Activated CD8-positive, alpha-beta memory T cell treated with anti-CD3 and anti-CD28 coated beads for 1 hour (primary cell): ENCODE results near the gene SEMA5A.
A peak's percentile ranks its signal among the peaks of the same experiment; 100 is the strongest.

Experiments
- DNase-seq, 2 donors: peaks; one replicate each; pipeline ENCODE4 v3.0.0-alpha.2; 2020; ENCODE audit warnings: low read depth in 1 of 2; ENCODE audit errors: extremely low read depth in 1 of 2

The SEMA5A gene

DNA sequence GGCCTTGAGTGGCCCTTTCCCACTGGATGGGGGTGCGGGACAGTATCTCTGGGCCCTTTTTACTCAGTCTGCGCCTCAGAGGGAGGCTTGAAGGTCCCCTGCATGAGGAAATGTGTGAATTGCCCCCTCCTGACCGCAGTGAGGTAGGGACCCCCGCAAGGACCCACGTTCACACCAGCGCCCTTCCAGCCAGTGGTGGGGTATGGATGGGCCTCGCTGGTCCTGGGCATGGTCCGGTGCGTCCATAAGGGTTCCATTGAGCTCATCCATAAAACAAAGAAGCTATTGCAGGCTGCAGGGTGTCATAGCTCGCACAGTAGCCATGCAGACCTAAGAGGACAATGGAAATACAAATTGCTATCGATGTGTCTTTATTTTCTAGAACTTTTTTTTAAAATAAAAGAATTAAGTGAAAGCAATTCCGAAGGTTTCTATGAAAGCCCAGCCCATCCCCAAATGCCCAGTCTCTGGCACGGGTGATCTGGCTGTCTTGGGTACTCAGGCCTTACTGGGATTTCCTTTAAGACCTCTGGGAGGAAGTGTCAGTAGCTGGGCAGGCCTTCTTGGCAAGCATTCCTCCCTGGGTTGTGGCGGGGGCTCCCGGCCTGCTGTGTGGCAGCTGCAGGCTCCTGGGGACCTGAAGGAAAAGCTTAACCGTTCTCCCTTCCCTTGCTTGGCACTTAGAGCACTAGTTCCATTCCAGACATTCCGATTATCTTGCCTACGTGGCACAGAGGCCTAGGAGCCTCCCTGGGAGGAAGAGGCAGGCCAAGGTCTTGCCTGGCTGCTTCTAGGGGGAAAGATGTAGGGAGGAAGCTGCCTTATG is 1.5 kb upstream of the SEMA5A start:
- DNase-seq, result no peak

DNA sequence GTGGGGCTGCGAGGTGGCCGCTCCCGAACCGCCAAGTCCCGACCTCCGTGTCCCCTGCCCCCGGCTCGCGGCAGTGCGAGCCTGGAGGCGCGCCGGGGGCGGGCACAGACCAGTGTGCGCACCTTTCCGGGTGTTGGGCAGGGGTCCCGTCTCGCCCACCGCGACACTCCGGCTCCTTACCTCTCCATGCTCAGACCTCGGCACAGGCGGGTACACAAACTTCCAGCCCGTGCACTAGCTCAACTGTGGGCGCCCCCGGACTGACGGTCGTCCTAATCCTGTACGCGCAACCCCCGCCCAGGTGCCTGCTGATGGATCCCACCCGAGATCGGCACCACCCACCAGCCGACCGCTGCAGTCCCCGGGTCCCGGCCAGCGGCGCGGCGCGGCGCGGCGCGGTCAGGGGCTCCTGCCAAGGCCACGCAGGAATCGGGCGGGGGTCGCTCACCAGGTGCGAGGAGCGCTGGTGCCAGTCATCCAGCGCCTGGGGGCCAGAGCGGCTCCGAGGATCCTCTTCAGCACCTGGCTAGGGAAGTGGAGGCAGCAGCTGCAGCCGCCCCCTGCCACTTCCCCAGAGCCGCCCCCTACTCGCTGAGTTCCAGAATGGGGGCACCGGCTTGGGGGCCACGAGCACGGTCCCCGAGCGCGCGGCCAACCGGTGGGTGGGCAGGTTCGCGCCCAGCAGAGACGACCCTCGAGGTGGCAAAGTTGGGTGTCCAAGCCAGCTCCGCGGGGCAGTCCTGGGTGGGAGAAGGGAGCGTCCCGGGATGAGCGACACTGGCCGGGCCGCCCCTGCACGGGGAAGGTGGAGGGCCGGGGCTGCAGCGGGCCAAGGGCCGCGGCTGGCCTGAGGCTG is 511 bp downstream of the SEMA5A start:
- no peak for DNase-seq

DNA sequence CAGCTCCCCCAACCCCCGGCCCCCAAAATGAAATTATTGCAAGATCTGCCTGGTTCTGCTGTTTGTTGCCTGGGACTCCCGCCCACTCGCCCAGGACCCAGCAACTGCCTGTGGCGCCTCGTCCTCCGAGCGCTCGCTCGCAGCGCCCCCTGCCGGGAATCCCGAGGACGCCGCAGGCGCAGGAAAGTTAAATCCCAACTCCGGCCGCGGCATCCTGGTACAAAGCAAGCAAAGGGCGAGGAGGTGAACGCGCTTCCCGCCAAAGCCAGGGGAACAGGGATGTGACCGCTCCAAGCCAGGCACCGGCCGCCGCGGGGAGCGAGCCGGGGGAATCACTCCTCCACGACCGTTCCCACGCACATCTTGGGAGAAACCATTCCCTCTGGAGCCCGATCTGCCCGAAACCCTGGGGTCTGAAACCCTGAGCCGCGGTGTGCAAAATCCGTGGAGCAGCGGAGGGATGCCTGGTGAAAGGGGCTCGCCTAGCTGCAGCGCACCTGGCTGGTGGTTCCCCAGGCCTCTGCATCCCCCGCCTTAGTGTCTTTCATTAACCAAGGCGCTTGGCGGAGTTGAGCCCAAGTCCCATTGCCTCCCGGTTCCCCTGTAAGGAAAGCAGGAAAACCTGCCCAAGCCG is 1.3 kb downstream of the SEMA5A start:
- peak in 1 of 2 donors; percentile 23 for DNase-seq

DNA sequence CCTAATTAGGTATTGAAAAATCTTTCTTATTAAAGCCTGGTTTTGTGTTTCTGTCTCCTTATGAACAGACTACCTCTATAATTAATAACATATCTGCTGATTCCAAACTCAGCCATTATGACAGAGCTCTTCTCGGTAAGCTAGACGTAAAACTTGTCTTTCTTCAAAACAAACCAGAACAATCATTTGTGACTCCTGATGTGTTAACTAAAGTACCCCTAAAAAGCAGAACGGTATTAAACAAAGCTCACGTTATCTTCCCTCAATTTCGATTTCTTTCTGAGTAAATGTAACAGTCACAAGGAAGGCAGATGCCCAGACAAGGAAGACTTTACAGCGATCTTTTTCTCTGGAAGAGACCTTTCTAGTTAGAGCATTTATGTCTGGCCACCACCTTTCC is 1.8 kb downstream of the SEMA5A start:
- no peak for DNase-seq

DNA sequence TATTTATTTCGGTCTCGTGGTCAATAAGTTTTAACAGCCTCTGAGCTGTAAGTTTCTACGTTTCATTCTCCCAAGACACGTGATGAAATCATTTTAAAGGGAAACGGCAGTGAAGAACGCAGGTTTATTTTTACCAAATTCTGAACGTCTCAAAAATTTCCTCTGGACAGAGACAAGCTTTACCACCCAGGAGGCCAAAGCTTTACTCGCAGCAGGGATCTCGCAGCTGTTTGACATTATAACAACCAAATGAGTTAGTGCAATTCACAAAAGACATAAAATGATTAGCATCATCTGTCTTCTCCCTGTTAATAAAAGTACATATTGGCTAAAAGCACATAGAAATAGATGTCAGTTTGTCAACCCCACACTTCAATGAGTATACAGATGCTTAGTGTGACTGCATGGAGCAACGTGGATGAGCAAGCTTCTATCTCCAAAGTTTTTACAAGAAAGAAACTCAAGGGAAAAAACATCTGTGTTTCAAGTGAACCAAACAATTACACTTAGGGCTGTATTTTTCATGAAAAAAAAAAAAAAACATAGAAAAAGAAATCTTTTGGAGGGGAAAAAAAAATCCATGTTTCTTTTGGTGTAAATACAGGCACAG is 2.5 kb downstream of the SEMA5A start:
- no peak for DNase-seq

DNA sequence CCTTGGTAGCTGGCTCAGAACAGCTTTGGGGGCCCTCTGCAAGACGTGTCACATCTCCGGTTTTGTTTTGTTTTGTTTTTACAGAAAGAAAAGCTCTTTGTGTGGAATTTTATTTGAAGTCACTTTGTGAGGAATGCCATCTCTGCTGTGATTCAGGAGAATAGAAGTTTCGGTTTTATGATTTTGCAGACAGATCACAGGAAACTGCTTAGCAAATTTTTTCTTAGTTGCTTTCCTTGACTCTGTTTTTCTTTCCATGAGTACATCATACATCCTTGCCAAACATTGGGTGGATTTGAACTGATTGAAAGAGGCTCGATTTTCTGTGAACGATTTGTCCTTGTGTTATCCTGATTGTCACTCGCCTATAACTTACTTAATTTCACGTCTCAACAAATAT is 5.1 kb downstream of the SEMA5A start:
- DNase-seq, result no peak

DNA sequence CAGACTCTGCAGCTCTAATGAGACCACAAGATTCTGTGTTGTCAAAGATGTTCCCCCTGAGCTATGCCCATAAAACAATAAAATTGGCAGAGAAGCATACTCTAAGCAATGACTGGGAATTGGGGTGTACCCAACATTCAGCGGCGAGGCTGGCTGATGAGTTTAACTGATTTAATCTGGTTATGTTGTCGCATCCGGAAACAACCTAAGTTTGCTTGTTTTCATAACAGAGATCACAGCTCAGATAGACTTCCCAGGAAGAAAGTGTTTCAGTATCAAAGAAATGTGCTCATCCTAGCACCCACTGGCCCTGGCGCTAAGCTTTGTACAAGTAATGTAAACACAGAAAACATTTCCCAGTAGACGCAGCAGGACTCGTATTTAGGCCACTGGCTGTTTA is 7.4 kb downstream of the SEMA5A start:
- no peak for DNase-seq

- DNase-seq, result no peak
Observed at GRCh38 chr5:9537223-9538141, 8.4 kb downstream of the SEMA5A start.

DNA sequence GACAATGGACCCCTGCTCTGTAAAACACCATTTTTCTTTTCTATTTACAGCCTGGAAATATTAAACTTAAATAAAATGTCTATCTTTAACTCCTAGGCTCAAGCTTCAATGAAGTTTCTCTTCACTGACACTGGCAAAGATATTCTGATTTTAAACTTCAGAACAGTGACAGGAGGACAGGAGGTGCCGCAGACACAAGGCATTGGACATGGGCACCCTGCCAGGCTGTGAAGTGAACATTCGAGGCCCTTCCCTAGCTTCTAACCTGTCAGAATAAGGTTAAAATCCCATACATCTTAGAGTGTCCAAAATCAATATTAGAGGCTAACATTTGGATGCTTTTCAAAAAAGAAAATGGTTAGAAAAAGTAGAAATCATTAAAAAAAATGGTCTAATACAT is 9.2 kb downstream of the SEMA5A start:
- DNase-seq, result no peak

DNA sequence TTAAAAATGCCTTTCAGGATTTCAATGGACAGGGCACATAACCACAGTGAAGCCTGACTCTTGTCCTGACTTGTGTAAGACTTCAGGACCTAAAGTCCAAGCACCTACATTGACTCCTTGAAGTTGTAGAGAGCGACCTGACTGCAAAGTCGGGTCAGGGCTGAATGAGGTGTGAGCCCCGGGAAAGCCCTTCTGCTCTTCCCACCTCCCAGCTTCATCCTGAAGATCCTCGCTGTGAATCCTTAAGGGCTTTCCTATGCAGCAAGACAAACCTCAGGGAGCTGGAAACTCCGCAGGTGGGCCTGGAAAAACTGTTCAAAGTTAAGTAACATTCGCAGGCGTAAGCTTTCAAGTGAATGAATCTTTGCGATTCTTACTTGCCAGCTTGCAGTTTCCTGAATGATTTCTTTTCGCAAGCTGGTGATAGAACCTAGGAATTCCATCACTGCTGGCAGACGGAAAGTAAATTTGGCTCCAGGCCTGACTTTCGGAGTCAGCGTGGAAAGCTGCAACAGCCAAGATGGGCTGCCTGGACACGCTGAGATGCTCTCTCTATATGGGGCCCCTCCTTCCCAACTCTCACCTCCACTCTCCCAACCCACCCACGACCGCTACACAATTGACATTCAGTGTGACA is 10.9 kb downstream of the SEMA5A start:
- DNase-seq, result no peak

DNA sequence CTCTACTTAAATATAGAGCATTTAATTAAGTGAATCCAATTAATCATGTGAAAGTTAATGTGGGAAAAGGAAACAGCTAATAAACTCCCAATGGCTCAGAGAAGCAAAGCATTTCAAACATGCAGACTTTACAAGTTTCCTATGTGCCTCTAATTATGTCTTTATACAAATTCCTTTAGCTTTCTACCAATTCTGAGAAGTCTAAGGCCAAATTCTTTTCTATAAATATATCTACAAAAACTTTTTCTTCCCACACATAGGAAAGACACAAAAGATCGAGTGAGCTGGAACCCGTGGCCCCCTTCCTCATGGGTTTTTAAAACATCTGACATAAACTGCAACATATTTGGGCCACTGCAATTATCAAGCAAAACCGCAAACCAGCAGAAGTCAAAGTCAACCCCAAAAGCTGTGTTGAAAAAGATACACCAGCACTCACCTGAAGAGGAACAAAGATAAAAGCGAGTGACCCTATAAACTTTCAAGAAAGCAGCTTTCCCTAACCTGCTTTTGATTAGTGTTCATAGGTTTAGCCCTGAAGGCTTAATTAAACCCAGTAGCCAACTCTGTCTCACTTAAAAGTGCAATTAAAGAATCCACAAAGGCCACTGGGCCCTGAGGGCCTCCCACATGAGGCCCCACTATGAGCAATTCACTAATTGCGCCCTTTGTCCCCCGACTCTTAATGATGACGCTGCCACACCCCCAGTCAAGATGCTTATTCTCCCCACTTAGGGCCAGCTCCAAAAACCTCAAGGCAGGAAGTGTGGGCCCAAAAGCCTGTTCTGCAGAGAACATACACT is 12.1 kb downstream of the SEMA5A start:
- DNase-seq, result no peak

- no peak for DNase-seq
Observed at GRCh38 chr5:9533096-9533495, 12.8 kb downstream of the SEMA5A start.

DNA sequence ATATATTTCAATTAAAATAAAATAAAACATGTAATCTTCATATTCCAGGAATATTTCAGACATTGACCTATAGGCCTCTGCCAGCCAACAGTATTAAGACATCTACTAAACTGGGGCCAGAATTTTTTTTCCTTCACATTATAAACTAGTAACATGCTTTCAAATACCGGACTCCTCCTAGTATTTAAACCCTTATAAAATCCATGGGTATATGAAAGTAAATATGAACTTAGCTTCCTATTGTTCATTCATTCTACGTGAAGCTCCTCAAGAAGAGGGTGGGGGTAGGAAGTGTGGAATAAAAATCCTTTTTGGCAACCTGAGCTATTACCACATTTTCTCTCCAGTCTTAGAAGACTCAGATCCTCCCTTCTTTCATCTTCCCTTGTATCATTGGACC is 16.4 kb downstream of the SEMA5A start:
- no peak for DNase-seq

DNA sequence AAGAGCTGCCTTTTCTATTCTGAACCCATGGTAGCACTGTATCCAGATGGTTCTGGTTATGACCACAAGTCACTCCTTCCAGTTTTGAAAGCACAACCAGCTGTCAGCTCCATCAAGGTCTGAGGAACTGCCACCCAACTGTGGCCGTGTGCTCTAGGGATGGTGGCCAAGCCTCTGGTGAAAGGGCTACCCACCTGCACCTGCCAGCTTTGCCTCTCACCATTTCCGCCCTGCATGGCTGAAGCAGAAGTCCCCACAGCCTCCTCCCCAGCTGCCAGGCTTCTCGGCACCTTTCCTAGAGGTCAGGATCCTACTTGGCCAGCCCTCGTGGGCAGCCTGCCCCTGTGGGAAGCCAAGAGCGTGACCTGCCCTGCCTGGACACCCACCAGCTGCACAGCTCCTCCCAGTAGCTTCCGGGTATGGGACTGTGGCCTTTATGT is 16.8 kb downstream of the SEMA5A start:
- no peak for DNase-seq

DNA sequence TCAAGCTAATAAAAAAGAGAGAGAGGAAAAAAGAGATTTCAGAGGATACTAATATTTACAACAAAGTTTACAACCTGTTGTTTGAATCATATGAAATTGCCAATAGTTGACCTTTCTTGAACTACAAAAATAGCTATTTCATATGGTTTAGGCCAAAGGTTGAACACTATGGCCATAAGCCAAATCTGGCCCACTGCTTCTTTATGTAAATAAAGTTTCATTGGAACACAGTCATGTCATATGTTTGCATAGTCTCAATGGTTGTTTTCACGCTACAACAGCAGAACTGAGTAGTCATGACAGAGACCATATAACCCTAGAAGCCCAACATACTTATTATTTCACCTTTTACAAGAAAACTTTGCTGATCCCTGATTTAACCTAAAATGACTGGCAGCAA is 20.9 kb downstream of the SEMA5A start:
- DNase-seq, result no peak

DNA sequence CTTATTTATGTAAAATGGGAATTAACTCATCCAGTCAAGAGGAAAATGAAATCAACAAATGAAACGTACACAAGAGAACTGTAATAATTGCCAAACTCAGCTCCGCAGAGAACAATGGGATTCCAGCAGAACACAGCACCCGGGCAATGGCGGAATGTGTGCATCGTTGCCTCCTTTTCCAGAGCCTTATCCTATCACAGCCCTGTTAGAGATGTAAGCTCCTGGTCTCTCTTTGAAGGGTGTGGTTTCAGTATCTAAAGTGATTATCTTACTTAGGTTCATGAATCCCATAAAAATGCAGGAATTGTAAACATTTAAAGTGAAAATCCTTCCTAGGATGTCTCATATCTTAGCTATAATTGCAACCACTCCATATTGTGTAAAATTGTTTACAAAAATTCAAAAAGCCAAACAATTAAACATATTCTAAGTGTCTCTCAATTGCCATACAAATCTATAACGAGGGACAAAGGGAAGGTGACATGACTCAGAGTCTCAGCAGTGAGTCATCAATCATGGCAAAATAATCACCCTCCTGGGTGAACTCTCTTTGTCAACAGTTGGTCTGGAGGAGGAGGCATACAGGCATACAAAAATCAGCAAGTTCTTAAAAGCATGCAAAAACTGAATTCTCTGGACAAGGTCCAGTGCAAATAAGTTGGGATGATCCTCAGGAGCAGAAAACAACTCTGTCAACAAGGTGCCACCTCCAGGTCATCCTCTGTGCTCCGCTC is 22.6 kb downstream of the SEMA5A start:
- DNase-seq, result no peak

DNA sequence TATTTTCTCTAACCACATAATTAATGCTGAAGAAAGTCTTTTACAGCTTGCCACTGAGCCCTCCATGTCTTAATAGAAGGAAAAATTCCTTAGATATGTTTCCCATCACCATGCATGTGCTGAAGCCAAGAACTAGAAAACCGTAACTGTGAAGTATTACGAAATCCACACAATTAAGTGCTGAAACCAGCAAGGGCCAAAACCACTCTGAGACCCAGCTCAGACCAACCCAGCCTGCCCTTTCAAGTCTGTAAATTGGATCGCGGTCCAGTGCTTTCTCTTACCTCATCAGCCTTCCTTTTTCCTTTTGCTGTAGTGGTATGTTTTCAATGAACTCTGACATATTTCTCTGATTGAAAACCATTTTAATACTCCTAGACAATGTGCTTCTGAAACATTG is 26.3 kb downstream of the SEMA5A start:
- DNase-seq, result no peak

DNA sequence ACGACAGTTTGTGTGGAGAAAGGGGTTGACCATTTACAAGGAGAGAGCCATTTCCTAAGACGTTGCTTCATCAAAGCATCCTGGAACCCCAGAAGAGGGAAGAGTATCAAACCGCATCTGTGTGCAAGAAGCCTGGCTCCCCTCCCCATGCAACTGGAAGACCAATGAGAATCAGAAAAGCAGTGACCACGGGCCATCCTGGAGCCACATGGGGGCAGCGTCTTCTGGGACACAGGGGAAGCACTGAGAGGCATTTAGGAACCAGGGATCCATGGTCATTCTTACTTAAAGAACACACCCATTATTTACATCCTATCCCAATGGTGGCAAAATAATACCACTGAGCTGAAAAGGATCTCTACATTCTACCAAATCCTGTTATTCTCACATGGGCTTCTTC is 29.3 kb downstream of the SEMA5A start:
- no peak for DNase-seq
